Choroid plexus epithelial cell (primary cell): ENCODE measurements around the gene VPS4B.

Experiments
- DNase-seq: peaks from one replicate; pipeline ENCODE4 v3.0.0-alpha.2; 2010; ENCODE audit warnings: low read depth
- H3K4me3 ChIP-seq: 2 replicates; pipeline ENCODE4 v1.5.1; 2011; ENCODE audit warnings: low read depth, mild to moderate bottlenecking, control low read depth, low read length, moderate library complexity
- TF ChIP-seq, protein P1 (sequence below): conservative IDR thresholded peaks from 2 replicates; pipeline ENCODE4 v1.5.1; 2011; ENCODE audit warnings: low read depth, mild to moderate bottlenecking, control low read depth, inconsistent platforms, low read length, moderate library complexity

VPS4B gene

DNA sequence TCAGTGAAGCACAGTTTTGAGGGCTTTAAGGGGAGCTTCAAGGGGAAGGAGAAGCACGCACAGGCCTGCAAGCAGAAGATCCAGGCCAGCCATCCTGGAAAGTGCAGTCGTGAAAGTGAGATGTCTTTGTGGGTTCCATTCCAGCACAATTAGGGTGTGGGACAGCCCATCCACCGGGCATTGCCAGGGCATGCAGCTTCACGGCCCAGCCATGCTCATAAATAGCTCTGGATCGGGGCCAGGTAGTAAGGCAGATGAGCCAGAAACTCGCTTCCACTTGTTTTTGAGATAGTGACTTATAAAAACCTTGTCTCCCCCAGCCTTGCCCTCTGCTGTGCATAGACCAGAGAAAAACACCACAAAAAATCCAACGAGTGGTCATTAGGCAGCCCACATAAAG is 76.2 kb downstream of the VPS4B start:
- TF ChIP-seq, protein P1, sequence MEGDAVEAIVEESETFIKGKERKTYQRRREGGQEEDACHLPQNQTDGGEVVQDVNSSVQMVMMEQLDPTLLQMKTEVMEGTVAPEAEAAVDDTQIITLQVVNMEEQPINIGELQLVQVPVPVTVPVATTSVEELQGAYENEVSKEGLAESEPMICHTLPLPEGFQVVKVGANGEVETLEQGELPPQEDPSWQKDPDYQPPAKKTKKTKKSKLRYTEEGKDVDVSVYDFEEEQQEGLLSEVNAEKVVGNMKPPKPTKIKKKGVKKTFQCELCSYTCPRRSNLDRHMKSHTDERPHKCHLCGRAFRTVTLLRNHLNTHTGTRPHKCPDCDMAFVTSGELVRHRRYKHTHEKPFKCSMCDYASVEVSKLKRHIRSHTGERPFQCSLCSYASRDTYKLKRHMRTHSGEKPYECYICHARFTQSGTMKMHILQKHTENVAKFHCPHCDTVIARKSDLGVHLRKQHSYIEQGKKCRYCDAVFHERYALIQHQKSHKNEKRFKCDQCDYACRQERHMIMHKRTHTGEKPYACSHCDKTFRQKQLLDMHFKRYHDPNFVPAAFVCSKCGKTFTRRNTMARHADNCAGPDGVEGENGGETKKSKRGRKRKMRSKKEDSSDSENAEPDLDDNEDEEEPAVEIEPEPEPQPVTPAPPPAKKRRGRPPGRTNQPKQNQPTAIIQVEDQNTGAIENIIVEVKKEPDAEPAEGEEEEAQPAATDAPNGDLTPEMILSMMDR: no peak
- no peak overlapping the region for H3K4me3 ChIP-seq

DNA sequence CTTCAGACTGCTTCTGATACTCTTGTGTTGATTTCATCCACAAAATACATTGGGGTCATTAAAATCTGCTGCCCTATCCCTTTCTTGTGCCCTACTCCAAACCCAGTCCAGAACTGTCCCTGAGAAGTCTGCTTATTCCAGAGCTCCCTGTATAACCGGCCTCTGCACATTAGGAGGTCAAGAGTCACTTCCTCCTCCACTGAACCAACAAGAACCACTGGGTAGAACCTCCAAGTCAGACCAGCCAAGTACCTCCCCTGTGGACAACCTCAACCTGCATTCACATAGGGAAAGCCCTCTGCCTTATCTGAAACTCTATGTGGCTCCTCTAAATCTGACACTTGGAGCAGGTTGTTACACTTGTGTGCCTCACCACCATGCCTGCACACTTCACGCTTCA is 77.4 kb downstream of the VPS4B start:
- TF ChIP-seq, protein P1: no peak
- no peak for DNase-seq
- no peak overlapping the region for H3K4me3 ChIP-seq

More for the DNA sequence above, 76.2 kb downstream of the VPS4B start:
- no peak for DNase-seq

DNA sequence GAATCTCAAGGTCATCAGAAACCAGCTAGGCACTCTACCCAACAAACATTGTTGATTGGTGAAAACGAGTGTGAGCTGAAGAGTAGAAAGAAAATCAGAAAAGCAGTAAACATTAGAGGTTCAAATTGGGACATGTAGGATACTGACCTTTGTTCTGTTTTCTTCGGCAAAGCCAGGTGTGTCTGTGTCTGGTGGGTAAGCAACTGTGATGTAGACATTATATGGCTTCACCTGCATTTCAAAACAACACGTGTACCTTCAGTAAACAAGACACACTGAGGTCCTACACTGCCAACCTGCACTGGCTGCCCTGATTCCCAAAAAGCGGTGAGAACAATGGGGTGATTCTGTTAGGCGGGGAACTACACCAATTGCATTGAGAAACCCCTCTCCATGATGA is 78.0 kb downstream of the VPS4B start:
- H3K4me3 ChIP-seq: no peak overlapping the region
- TF ChIP-seq, protein P1: no peak
- no peak for DNase-seq

DNA sequence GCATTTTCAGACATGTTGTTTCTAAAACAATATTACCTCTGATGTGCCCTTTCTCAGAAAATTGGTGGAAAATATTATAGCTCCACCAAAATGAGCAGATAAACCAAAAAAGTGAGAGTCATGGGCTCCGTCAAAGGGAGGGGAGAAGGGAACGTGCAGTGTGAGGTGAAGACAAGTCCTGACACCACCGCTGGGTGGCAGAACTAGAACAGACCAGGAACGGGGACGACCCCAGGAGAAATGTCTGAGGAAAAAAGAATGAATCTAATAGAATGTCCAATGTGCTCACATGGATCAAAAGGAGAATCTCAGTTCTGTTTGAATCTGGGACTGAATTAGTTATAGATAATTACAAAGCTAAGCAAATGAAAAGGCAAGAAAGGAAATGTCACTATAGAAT is 80.1 kb downstream of the VPS4B start:
- H3K4me3 ChIP-seq: no peak overlapping the region
- TF ChIP-seq, protein P1: peak; percentile 72
- peak; percentile 67 for DNase-seq

DNA sequence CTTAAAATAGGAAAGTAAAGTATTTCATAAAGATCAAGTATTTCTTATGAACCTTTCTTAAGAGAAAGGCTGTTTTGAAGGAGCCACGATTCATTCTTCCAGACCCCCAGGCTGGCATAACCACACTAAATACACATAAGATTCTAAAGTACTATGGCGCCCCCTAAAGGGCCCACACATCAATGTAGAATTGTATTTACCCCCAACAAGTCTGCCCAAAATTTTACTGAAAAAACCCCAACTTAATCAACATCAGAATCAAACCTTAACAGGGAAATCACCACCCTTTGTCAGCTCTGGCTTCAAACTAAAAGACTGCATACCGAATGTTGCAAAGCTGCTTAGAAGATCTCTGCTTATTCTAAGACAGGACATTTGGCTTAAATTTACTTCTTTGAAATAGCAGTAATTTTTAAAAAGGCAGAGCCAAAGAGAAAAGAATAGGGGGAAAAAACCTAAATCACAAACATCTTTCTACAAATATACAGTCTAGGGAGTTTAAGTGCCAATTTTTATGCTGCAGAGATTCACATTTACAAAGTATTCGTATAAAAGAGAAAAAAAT is 82.3 kb downstream of the VPS4B start:
- peak; percentile 63 for DNase-seq
- no peak overlapping the region for H3K4me3 ChIP-seq
- TF ChIP-seq, protein P1: peak; percentile 70
